A549 treated with RU486 at 1 μM for 4 hours (cell line): ENCODE data around the gene SLC16A3. TPM values are rescaled to one million over a fixed set of nuclear protein-coding genes. Genes with fewer than 3 reads are reported as not detected.

Experiments used
- total RNA-seq: library from RNA; stranded (reverse); fragments of 200-300 nt; extraction: Qiagen RNA extraction; gene quantifications from 5 replicates; pipeline ENCODE4 v1.2.3, GENCODE V29; 2022; ENCODE audit warnings: low read depth

The SLC16A3 gene
- 80.8 to 123 TPM (median 106 TPM) in 5 replicates for total RNA-seq

DNA sequence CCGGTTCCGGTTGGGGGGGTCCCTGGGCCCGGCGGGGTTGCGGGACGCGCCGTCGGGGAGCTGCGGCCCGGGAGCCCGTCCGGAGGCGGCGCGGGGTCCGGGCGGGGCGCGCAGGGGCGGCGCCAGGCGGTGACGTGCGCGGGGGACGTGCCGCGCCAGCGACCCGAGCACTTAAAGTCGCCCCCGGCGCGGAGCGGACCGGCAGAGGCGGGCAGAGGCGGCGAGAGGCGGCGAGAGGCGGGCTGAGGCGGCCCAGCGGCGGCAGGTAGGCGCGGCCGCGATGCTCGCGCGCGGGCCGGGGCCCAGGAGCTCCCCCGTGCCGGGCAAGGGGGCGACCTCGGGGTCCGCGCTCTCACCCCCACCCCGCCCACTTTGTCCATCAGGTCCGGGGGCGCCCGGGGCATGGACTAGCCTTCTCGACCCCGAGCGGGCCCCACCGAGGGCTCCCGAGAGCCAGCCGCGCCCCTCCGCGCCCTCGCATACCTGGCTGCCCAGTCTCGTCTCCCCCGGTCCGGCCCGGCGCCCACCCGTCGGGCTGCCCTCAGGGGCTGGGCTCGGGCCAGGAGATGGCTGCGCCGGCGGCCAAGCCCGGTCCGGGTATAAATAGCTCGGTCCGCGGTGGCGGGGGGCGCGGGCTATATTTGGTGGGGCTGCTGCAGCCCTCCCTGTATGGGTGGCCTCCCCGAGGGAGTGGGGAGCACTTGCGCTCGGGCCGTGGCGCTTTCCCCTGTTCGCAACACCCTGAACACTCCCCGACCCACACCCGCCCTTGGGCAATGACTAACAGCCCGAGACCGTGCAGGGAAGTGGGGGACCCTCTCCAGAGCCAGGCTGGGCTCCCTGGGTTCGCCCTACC is at the start of gene SLC16A3:
SLC16A3 (plus strand) TSS at position 201 of the 856 bp plus-strand sequence. CDS start 6,967 bp downstream, outside the sequence.

DNA sequence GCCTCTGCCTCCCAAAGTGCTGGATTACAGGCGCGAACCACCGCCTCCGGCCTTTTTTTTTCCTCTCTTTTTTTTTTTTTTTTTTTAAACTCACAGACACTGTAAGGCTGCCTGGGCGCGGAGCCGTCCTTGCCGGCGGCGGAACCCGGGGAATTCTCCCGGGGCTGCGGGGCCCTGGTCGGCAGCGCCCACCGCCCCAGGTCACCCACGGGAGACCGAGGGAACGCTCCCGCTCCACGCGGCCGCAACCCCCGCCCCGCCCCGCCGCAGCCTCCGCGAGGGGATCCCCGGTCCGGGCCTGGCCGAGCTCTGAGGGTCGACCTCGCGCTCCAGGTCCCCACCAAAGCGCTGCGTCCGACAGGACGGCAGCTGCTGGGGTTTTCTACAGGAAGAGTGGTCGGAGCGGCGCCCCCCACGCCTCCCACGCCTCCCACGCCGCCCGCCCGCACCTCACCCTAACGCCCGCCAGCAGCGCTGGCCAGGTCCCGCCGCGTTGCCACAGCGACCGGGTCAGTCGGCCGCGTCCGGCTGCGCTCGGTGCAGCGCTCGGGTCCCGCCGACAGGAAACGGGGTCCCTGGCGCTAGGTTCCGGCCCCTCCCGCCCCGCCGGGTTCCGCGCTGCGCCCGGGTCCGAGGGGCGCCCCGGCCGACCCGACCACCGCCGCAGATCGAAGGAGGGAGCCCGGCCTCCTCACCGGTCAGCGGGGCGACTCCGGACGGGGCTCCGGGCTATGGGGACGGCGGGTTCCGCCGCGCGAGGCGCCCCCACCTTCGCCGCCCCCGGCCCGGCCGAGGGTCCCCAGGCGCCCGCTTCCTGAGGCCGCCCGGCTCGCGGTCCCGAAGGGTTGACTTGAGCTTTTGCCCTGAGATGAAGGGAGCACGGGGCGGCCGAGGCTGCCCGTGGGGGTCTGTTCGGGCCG is 16.3 kb upstream of the SLC16A3 start, which contains the start of gene CCDC57:
CCDC57 (minus strand) TSS at position 512 of the 920 bp plus-strand sequence. CDS start 10,898 bp downstream, outside the sequence.

GRCh38 chr17:82273327-82274133 is 44.7 kb downstream of the SLC16A3 start, which contains the start of gene CSNK1D:
Gene CSNK1D (minus strand): TSS chr17:82273700. CDS start chr17:82273381, 319 bp downstream.

Other genes starting within 250 kb of the SLC16A3 start
- 138 to 205 TPM (median 189 TPM) in 5 replicates for gene CENPX, start 206.2 kb upstream of the SLC16A3 start, total RNA-seq
- 8.8 to 16.1 TPM (median 14.6 TPM) in 5 replicates for gene LRRC45, start 205.7 kb upstream of the SLC16A3 start, total RNA-seq
- 24.7 to 40.1 TPM (median 34.9 TPM) in 5 replicates for gene RAC3, start 197.4 kb upstream of the SLC16A3 start, total RNA-seq
- 64.9 to 106 TPM (median 95.3 TPM) in 5 replicates for gene DCXR, start 191.3 kb upstream of the SLC16A3 start, total RNA-seq
- 16.8 to 25.3 TPM (median 23.1 TPM) in 5 replicates for gene RFNG, start 177.2 kb upstream of the SLC16A3 start, total RNA-seq
- gene GPS1, start 177.1 kb upstream of the SLC16A3 start, total RNA-seq = 94.9 to 150 TPM (median 141 TPM) in 5 replicates
- 76.2 to 147 TPM (median 142 TPM) in 5 replicates for gene DUS1L, start 163.2 kb upstream of the SLC16A3 start, total RNA-seq
- 91.1 to 136 TPM (median 131 TPM) in 5 replicates for gene FASN, start 130.8 kb upstream of the SLC16A3 start, total RNA-seq
- gene CCDC57, start 16.2 kb upstream of the SLC16A3 start, total RNA-seq = 16.0 to 26.7 TPM (median 25.6 TPM) in 5 replicates
- 138 to 180 TPM (median 174 TPM) in 5 replicates for gene CSNK1D, start 44.7 kb downstream of the SLC16A3 start, total RNA-seq
- 0.36 TPM in 1 of 5 replicates, not detected in the others for gene CD7, start 88.6 kb downstream of the SLC16A3 start, total RNA-seq
- 0.79 to 2.0 TPM (median 1.0 TPM) in 5 replicates for gene SECTM1, start 104.7 kb downstream of the SLC16A3 start, total RNA-seq
- 0.17 to 0.61 TPM (median 0.43 TPM) in 5 replicates for gene TEX19, start 130.2 kb downstream of the SLC16A3 start, total RNA-seq
- gene UTS2R, start 142.7 kb downstream of the SLC16A3 start, total RNA-seq = not detected in 5 replicates
- gene HEXD, start 189.3 kb downstream of the SLC16A3 start, total RNA-seq = 9.7 to 15.0 TPM (median 13.7 TPM) in 5 replicates
- gene OGFOD3, start 189.5 kb downstream of the SLC16A3 start, total RNA-seq = 17.8 to 26.9 TPM (median 23.3 TPM) in 5 replicates
- 44.7 to 61.2 TPM (median 59.1 TPM) in 5 replicates for gene CYBC1, start 221.7 kb downstream of the SLC16A3 start, total RNA-seq
- gene NARF, start 229.7 kb downstream of the SLC16A3 start, total RNA-seq = 52.1 to 64.1 TPM (median 55.2 TPM) in 5 replicates